ENCODE data around the gene PINLYP. TPM values are rescaled to one million over a fixed set of nuclear protein-coding genes. Genes with fewer than 3 reads are reported as not detected.

Gene PINLYP
- total and polyA plus RNA-seq, 9 of the 15 experiments (the other 6 are each of a cell fraction or from before 2014, with no cell fraction given) = 1.00 to 6.7 (median 2.2) TPM

DNA sequence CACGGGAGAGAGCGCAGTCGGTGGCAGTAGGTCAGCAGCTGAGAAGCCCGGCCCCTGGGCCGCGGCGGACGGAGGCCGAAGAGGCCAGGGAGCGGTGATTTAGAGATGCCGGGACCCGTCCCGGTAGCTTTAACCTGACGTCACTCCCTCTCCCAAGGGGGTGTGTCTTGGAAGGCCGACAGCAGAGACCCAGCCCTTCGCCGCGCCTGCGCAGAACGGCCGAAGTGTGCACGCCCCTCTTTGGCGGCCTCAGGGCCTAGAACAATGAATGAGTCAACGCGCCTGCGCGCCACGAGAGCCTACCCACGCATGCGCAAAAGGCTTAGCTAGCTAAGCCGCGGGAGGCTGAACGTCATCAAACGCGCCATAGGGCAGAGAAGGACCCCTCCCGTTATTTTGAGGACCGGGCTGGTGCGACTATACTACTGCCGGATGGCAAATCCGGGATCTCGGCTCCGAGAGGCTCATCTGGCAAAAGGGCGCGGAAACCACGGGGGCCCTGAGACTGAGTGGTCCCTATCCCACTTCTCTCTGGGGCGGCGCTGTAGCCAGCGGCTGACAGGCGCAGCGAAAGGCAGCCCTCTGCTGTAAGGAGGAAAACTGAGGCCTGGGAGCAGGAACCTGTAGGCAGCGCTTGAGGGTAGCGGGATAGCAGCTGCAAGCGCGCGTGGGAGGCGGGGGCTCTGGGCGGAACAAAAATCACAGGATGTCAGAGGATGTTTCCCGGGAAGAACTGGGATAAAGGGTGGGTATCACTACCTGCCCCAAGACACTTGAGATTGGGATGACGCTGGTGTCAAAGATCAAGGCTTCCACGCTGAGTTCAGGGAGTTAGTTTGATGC is 20.6 kb downstream of the PINLYP start, which contains the start of the genes IRGQ and ZNF576 (continued):
- TF ChIP-seq, protein P1, sequence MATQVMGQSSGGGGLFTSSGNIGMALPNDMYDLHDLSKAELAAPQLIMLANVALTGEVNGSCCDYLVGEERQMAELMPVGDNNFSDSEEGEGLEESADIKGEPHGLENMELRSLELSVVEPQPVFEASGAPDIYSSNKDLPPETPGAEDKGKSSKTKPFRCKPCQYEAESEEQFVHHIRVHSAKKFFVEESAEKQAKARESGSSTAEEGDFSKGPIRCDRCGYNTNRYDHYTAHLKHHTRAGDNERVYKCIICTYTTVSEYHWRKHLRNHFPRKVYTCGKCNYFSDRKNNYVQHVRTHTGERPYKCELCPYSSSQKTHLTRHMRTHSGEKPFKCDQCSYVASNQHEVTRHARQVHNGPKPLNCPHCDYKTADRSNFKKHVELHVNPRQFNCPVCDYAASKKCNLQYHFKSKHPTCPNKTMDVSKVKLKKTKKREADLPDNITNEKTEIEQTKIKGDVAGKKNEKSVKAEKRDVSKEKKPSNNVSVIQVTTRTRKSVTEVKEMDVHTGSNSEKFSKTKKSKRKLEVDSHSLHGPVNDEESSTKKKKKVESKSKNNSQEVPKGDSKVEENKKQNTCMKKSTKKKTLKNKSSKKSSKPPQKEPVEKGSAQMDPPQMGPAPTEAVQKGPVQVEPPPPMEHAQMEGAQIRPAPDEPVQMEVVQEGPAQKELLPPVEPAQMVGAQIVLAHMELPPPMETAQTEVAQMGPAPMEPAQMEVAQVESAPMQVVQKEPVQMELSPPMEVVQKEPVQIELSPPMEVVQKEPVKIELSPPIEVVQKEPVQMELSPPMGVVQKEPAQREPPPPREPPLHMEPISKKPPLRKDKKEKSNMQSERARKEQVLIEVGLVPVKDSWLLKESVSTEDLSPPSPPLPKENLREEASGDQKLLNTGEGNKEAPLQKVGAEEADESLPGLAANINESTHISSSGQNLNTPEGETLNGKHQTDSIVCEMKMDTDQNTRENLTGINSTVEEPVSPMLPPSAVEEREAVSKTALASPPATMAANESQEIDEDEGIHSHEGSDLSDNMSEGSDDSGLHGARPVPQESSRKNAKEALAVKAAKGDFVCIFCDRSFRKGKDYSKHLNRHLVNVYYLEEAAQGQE (IDR thresholded peaks at IDR 0.05; ENCODE audit: borderline replicate concordance) = no peak
- TF ChIP-seq, protein P1 (CRISPR knock-in tag; IDR thresholded peaks at IDR 0.05; ENCODE audit: low read depth) = peak; percentile 73; the same call in 1 of the 2 replicates
- TF ChIP-seq DPF2 (IDR thresholded peaks at IDR 0.05) (peak; percentile 64), TAF1 (IDR thresholded peaks at IDR 0.05; ENCODE audit: control insufficient read depth, extremely low read depth, insufficient read depth, low read length, severe bottlenecking) (peak; percentile 73), ZFPM2 (CRISPR knock-in tag; IDR thresholded peaks at IDR 0.05) (0 out of 2 replicates have a peak, but pooled peaks have one; percentile 49), XRCC4 (IDR thresholded peaks at IDR 0.05; ENCODE audit: extremely low read depth, insufficient read depth, insufficient read length) (no peak), RB1 (IDR thresholded peaks at IDR 0.05; ENCODE audit: low read depth) (peak; percentile 93), ZNF695 (CRISPR knock-in tag; IDR thresholded peaks at IDR 0.05) (no peak), ZEB2 (IDR thresholded peaks at IDR 0.05) (no peak), CBX8 (IDR thresholded peaks at IDR 0.05; ENCODE audit: borderline replicate concordance, extremely low read depth, low read depth, low read length, poor library complexity, severe bottlenecking) (no peak), SMC3 (conservative IDR thresholded peaks at IDR 0.05; ENCODE audit: insufficient read depth, low read depth, low read length) (no peak), NFE2 (IDR thresholded peaks at IDR 0.05; ENCODE audit: low read depth) (peak; percentile 98), SAP30 (IDR thresholded peaks at IDR 0.05; ENCODE audit: borderline replicate concordance, insufficient read depth, low read depth, low read length, poor library complexity, severe bottlenecking) (peak; percentile 75), KDM2B (CRISPR knock-in tag; IDR thresholded peaks at IDR 0.05) (no peak), LARP7 (IDR thresholded peaks at IDR 0.05) (no peak), POLR3A (IDR thresholded peaks at IDR 0.05; ENCODE audit: borderline replicate concordance, extremely low read depth, insufficient read depth, insufficient read length) (no peak)
- TF ChIP-seq, protein P2, sequence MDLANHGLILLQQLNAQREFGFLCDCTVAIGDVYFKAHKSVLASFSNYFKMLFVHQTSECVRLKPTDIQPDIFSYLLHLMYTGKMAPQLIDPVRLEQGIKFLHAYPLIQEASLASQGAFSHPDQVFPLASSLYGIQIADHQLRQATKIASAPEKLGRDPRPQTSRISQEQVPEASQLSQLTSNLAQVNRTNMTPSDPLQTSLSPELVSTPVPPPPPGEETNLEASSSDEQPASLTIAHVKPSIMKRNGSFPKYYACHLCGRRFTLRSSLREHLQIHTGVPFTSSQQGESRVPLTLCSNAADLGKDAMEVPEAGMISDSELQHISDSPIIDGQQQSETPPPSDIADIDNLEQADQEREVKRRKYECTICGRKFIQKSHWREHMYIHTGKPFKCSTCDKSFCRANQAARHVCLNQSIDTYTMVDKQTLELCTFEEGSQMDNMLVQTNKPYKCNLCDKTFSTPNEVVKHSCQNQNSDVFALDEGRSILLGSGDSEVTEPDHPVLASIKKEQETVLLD (IDR thresholded peaks at IDR 0.05) = peak; percentile 100
- TF ChIP-seq, protein P3, sequence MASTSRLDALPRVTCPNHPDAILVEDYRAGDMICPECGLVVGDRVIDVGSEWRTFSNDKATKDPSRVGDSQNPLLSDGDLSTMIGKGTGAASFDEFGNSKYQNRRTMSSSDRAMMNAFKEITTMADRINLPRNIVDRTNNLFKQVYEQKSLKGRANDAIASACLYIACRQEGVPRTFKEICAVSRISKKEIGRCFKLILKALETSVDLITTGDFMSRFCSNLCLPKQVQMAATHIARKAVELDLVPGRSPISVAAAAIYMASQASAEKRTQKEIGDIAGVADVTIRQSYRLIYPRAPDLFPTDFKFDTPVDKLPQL (IDR thresholded peaks at IDR 0.05; ENCODE audit: extremely low read depth, insufficient read length) = no peak

Measured in K562 (cell line).